ENCODE data around the gene SEC14L1.

SEC14L1 gene

DNA sequence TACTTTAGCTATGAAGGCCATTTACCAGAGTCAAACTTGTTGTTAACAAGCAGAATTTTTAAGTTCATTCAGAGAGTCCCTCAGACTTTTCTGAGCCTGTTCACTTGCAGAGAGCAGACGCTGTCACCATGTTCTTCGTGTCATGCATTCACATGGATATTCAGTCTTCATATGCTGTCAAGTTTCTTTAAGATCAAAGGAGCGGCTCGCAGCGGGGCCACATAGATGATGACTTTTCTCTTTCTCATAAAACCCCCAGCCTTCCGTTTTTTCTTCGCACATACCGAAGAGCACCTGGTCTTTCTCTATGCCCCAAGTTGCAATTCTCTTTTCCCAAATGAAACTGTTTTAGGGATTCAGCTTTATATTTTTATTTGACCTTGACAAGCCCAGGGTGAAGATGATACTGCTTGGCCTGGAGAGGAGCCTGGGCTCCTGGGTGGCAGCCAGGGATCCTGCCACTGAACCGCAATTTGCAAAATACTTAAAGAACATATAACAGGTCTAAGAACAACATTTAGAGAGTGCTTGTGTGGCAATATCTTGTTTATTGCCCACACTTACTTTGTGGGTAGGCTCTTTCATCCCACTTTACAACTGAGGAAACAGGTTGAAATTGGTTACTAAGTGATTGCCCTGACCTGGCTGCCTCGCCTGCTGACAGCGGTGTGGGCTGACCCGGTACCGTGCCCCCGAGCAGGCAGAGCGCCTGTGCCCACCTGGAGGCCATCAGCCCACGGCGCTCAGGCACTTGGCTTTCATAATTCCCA is 22.9 kb downstream of the SEC14L1 start:
- DNase-seq: no peak

DNA sequence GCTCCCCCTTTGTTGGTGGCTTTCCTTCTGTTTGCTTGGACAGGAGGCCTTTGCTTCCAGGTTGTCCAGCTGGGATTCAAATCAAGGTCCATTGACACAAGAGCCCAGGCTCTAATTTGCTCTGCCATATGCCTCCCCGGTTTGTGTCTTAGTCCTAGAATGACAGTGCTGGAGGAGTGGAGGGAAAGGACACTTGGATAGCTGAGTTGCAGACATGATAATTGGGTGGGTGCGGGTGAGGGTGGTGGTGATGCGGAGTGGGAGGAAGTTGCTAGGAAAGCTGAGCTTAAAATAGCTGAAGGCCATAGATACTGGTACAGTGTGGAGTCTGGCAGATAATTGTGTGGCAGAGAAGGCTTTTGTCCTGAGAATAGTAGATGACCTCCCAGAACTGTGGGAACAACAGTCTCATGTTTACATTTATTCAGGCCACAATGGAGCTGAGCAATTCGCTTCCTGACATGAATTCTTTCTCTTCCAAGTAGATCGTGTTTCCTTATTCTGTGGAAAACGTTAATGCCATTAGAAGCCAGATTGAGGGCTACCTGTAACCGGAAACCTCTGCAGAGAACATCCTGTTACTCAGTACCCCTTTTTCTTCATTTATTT is 23.8 kb downstream of the SEC14L1 start:
- DNase-seq: no peak

DNA sequence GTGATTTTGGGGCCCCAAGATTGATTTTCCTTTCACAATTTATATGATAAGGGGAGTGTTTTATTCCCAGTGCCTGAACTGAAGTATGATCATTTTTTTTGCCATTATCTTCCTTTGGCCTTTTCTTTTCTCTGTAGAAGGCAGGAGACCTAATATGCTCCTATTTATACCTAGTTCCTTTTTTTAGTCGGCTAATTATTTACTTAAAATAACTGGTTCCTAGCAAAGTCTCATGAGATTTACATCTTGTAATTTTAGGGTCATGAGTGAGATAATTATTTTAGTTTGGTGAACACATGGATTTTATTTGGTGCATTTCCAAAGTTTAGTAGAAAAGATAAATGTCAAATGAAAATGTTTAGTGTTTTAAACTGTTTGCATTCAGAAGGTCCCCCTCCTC is 24.8 kb downstream of the SEC14L1 start:
- no peak for DNase-seq

DNA sequence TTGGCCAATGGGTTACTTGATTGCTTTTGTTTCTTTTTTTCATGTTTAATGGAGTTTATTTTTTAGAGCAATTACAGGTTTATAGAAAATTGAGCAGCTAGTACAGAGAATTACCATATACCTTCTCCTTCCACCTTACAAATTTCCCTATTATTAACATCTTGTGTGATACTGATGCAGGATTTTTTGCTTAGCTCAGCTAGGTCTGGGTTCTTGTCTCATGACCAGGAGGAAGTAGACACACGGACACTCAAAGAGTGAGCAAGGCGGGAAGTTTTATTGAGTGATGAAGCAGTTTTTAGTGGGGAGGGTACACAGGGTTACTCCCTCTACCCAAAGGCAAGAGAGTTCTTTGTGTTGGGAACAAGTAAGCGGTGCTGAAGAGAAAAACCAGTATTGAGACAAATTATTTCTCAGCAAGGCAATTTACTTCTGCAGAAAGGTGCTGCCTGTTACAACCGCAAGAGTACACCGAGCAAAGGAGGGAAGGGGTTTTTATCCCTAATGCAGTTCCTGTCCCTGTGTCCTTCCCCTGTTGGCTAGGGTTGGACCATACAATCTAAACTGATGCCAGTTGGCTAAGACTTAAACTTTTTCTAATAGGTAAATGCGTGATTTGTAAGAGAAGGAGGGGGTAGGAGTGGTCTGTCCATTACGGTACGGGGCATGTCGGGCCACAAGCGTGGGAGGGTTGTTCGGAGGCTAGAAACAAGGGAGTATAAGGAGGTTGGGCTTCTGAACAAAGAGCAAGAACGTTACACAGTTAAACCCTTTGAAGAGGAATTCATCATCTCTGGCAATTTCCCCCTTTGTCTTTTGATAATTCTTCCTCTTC is 26.9 kb downstream of the SEC14L1 start:
- DNase-seq: no peak

DNA sequence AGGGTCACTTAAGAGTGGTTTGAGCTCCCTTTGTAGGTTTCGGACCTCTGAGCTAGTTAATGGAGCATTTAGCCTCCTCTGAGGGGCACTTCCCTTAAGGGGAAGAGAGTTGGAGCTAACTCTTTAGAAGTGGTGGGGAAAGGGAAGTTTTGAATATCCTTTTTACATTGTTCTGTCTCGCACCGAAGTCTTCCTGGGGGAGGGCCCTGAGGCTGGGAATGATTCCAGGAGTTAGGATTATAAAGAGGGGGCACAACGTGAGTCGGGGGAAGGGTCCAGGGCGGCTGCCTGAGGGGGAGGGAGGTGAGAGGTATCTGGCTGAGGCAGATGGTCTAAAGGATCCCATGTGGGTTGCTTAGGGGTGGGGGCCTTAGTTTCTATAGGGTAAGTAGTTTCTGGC is 32.3 kb downstream of the SEC14L1 start:
- DNase-seq: no peak

DNA sequence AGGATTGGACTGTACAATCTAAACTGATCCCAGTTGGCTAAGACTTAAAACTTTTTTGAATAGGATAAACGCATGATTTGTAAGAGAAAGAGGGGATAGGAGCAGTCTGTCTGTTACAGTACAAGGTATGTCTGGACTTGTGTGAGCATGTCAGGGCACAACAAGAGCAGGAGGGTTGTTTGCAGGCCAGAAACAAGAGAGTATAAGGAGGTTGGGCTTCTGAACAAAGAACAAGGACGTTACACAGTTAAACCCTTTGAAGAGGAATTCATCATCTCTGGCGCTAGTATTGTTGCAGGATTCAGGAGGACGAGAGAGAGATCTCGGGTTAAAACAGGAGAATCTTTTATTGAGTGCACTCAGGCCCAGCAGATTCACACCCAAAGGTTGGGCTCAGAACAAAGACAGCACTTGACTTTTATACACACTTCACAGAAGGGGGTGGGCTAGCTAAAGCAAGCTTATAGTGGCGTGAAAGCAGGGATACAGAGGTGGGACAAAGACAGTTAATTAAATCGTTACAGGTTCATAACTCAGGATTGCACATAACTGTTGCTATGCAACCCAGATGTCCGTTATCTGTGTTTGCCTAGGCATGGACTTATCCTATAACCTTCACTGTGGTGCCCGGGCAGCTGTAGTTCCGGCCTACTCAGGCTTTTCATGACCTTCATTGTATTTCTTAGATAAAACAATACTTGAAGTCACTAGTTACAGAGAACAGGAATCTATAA is 34.3 kb downstream of the SEC14L1 start:
- no peak for DNase-seq

DNA sequence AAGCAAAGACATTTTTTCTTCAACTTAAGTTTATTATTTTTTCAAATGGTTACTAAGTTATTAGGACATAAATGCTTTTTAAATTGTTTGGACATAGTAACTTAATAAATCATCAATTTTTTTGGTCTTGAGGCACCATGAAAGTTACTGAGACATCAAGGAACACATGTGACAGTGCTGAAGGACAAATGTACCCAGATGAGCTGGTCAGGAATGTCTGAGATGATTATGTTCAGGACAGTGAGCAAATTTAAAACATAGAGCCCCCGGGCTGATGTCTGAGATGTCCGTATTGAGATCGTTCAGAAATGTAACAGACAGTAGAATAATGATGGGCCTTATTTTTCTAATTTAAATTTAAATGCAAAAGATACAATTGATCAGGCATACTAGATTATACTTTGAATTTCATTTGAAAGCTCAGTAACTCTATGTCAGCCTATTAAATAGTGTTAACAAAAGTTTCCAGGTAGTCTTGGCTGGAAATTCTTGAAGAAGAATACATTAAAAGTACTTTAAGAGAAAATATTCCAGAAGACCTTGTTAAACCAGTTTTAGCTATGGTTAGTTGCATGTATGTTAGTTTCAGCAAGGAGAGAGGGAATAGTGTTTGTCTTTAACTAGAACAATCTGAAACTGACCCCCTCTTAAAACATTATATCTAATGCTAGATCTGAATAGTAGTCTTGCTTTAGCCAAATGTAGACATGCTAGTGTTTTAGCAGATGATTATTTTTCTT is 36.4 kb downstream of the SEC14L1 start:
- no peak for DNase-seq

DNA sequence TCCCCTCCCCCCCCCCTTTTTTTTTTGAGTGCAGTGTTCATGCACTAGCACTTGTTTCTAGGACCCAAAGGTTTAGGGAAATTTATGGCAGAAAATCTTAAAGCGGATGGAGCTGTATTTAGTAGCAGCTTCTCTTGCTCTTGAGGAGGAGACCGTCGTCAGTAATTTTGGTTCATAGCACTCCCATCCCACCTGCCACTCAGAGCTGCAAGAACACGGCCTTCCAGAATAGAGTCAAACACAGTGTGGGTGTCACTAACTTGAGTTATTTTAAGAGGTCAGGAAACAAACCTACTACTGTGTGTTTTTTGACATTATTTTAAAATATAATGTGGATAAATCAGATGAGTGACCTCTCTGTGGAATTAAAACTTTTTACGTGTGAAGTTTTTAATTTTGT is 37.3 kb downstream of the SEC14L1 start:
- no peak for DNase-seq

DNA sequence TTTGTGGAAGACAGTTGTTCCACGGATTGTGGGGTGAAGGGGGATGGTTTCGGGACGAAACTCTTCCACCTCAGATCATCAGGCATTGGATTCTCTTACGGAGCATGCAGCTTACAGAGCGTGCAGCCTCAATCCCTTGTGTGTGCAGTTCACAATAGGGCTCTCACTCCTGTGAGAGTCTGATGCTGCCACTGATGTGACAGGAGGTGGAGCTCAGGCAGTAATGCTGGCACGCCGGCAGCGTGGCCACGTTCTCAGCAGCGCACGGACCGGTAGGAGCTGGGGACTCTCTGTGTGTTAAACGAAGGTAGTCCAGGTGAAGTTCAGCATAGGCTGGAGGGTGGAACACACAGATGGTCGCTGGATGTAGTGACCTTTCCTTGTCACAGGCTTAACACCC is 37.8 kb downstream of the SEC14L1 start:
- DNase-seq: no peak

DNA sequence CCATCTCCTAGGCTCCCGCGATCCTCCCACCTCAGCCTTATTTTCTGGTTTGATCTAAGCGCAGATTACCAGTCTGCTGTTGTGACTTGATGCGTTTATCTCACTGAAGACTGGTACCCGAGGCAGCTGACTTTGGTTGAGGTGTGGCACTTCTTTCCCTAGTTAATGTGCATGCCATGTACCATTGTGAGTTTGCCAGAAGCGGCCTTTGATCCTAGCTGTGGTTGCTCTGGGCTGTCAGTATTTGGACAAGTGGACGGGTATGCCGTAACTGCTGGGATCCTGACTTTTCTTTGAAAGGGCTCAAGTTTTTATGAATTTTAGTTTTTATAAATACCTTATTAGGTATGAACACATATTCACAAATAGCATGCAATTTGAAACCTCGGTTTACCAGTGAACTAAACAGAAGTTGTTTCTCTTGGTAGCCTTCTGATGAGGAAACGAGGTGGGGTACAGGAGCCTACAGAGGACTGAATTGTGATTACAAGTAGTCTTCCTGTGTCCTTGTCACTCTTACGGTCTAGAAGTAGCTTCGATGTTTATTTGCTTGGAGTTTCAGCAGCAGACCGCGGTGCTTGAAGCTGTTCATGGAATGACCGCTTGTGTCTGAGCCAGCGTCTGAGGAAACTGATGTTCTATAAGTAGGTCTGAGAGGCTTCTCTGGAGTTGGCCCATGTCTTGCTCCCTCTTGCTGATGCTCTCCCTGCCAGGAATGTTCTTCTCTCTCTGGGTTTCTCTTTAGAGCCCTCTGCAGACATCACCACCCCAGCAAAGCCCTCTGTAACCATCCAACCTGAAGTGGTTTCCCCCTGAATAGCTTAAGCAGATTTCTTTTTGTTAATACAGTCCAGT is 40.0 kb downstream of the SEC14L1 start:
- no peak for DNase-seq

DNA sequence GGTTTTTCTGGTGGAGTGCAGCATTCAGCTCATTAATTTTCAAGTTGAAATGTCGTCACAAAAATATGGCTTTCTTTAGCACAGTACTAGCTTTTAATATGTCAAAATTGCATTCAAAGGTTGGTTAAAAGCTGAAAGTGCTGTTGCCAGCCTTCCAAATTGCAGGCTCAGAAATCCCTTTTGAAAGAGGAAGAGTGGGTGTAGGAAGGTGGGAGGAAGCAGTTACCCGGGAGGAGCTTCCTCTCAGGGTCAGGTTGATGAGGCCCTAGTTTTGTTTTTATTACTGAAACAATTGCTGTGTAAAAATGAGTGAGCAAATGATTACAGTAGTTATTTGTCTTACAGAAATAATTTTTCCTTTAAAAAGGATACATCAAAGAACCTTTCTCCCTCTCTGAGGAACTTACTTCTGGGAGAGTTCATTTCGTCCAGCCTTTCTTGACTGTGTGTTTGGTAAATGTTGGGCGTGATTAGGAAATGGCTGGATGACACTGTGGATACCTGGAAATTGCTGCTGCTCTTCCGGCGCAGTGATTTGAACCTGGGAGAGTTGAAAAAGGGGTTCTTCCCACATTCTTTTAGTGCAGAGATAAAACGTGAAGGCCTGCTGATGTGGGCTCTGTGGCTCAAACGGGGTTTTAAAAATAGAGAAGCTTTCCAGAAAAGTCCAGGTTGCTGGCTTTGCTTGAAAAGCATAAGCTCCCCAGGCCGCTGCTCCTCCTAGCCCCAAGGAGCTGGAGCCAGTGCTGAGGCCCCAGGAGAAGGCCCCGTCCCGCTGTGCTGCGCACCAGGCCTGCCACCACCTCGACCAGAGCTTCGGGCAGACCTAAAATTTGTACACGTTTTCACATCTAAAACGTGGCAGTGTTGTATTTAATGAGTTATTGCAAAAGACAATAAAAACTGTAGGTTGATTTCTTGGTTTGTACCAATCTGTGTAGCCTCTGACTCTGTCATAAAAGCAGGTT is 41.7 kb downstream of the SEC14L1 start:
- DNase-seq: no peak

DNA sequence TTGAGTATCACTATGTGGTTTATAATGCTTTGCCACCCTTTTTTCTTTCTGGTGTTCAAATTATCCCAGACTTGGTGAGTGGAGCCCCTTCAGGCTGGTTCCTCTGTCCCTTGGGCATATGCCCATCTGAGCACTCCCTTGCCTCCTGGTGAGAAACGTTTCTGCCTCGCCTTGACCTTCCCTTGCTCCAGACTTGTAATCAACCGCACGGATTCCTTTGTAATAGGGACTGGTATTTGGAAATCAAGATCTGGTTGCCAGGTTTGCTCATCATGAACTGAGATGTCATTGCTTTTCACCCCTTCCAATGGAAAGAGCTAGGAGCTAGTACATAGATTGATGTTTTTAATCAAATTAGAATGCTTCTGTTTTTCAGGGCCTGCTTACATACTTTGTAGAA is 43.7 kb downstream of the SEC14L1 start:
- no peak for DNase-seq

DNA sequence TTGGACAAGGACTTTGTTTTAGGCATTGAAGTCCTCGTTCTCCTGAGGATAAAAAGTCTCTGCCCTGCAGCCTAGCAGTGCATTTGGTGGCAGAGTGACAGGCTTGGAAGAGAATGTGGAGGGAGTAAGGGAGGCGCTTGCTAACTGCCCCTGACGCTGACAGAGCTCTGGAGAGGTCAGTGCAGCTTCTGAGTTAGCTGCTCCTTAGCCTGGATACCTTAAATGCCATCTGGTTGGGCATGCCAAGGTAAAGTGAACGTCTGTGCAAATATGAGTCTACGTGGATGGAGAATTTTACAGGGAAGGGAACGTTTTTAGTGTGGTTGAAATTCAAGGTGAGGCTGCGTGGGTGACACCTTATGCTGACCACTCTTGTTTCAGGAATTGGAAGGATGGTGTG is 44.4 kb downstream of the SEC14L1 start:
- no peak for DNase-seq

DNA sequence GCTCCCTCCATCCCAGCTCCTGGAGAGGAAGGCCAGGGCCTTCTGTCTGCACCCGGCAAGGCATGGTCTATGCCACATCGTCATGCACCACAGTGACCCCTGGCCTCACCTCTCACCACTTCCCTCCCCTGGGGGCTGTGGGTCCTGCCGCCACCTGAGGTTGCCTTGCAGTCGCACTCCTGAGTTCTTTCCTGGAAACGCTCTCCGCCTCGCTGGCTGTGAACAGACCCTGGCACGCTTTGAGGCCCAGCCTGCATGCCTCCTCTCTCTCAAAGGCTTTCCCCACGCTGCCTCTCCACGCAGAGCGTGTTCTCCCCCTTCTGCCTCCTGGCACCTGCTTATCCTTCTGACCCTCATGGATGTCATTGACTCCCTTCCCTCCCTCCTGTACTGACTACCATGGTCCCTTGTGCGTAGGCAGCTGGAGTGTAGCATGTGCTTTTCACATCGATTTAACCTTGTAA is 45.4 kb downstream of the SEC14L1 start:
- DNase-seq: peak; percentile 64

DNA sequence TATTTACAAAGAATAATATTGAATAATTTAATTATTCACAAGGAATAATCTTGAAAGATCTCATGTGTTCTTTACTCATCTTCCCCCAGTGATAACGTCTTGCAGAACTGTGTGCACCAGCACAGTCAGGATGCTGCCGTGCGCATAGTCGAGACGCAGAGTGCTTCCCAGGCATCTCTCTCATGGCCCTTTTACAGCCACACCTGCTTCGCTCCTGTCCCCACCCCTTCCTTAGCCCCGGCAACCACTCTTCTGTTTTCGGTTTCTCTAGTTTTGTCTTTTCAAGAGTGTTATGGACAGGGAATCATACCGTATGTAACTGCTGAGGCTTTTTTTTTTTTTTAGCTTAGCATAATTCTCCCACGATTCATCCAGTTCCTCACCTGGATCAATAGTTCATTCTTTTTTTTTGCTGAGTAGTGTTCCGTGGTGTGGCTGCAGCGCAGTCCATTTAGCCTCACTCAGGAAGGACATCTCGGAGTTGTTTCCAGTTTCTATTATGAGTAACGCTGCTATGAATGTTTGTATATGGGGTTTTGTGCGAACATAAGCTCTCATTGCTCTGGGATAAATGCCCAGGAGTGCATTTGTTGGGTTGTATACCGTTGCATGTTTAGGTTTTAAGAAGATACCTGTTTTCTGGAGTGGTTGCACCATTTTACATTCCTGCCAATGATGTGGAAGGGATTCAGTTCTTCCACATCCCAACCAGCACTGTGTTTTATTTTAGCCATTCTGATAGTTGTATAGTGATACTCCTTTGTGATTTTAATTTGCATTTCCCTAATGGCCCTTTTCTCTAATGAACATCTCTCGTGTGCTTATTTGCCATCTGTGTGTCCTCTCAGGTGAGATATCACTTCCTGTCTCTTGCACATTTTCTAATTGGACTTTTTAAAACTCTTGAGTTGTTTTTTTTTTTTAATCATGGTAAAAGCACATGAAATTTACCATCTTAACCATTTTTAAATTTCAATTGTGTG is 47.6 kb downstream of the SEC14L1 start:
- no peak for DNase-seq

DNA sequence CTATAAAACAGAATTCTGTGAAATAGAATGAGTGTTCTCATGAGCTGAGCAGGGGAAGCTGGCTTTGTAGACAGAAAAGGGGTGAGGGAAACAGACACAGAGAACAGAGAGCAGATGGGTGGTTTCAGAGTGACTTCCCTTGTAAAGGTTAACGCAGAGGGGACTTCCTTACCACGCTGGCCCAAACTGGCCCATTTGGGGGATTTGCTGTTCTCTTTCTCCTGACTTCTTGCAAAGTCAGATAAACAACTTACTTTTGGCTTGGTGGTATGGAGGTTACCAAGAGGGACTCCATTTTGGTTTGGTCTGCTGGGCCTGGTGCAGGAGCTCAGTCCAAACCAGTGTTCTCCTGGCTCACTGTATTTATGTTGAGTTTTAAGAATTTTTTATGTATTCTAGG is 48.4 kb downstream of the SEC14L1 start:
- DNase-seq: no peak

DNA sequence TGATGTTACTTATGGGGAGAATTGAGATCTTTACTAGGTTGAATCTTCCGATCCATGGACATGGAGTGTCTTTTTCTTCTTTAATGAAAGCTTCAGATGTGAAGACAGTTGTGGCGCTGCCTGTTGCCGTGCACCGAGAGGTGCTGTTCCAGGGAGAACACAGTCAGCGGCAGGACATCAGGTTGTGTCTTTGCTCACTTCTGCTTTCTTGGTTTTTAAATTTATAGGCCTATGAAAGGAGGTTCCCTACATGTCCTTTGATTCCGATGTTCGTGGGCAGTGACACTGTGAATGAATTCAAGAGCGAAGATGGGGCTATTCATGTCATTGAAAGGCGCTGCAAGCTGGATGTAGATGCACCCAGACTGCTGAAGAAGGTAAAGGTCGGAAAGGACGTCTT is 49.8 kb downstream of the SEC14L1 start:
- DNase-seq: no peak

DNA sequence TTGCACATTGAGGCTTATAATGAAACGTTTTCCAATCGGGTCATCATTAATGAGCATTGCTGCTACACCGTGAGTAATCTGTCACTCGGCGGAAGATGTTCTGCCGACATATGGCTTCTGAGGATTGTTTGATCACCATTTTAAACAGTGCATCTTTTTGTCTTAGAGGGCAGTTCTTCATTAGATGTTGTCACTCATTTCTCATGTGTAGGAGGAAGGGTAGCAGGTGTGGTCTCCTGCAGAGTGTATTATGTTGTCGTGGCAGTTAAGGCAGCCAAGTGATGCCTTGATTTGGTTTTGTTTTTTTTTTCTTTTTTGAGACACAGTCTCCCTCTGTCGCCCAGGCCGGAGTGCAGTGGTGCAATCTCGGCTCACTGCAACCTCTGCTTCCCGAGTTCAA is 50.5 kb downstream of the SEC14L1 start:
- DNase-seq: no peak

DNA sequence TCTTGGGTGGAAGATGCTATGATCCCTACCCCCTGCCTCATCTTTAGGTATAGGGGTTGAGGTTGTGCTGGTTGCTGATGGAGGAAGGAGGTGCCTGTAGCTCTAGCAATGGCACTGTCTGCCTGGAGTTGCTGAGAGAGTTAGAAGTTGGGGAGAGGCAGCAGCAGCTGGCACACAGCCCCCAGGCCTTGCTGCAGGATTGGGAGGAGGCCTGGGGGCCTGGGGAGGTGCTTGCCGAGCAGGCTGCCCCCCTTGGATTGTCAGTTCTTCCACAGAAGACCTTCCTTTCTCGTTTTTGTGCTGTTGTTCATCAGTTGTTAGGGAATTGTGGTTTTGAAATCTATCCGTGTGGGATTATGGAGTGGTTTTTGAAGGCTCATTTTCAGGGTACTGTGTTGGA is 52.9 kb downstream of the SEC14L1 start:
- no peak for DNase-seq
